Mesendoderm (in vitro differentiated cells): Measurements from ENCODE around the gene MIOX.

Experiments used
- DNase-seq: peaks from one replicate; pipeline ENCODE4 v3.0.0; 2013
- H2AK5ac ChIP-seq: 2 replicates; pipeline ENCODE4 v1.6.1; 2013; ENCODE audit warnings: low read length, inconsistent platforms
- H2BK120ac ChIP-seq: 2 replicates; pipeline ENCODE4 v1.6.1; 2013; ENCODE audit warnings: low read depth, mild to moderate bottlenecking, low read length, moderate library complexity, mixed read lengths
- H2BK15ac ChIP-seq: replicated peaks from 2 replicates; pipeline ENCODE4 v1.6.1; 2013; ENCODE audit warnings: low read depth, mild to moderate bottlenecking, moderate library complexity
- H2BK5ac ChIP-seq: 2 replicates; pipeline ENCODE4 v1.6.1; 2013; ENCODE audit warnings: low read length, inconsistent platforms
- H3K18ac ChIP-seq: 2 replicates; pipeline ENCODE4 v1.6.1; 2013; ENCODE audit warnings: mild to moderate bottlenecking, low read length, mixed read lengths
- H3K23ac ChIP-seq: one replicate; pipeline ENCODE4 v1.6.1; 2013; ENCODE audit warnings: low read length
- H3K27ac ChIP-seq: 2 replicates; pipeline ENCODE4 v1.5.1; 2013; ENCODE audit warnings: low read depth, mild to moderate bottlenecking, inconsistent platforms, low read length, moderate library complexity
- H3K27me3 ChIP-seq: 2 replicates; pipeline ENCODE4 v1.6.1; 2013; ENCODE audit warnings: low read length, control low read depth, mild to moderate bottlenecking, inconsistent platforms; ENCODE audit not compliant: insufficient read depth, poor library complexity
- H3K36me3 ChIP-seq: 2 replicates; pipeline ENCODE4 v1.6.1; 2013; ENCODE audit warnings: low read length, inconsistent platforms; ENCODE audit not compliant: control insufficient read depth, insufficient read depth
- H3K4ac ChIP-seq: one replicate; pipeline ENCODE4 v1.6.1; 2013; ENCODE audit warnings: low read depth, mild to moderate bottlenecking, low read length, moderate library complexity
- H3K4me1 ChIP-seq: 2 replicates; pipeline ENCODE4 v1.6.1; 2013; ENCODE audit warnings: low read depth, low read length, inconsistent platforms; ENCODE audit not compliant: control insufficient read depth
- H3K4me2 ChIP-seq: 2 replicates; pipeline ENCODE4 v1.6.1; 2013; ENCODE audit warnings: low read length
- H3K4me3 ChIP-seq: 2 replicates; pipeline ENCODE4 v1.5.1; 2013; ENCODE audit warnings: mild to moderate bottlenecking, low read length
- H3K56ac ChIP-seq: one replicate; pipeline ENCODE4 v1.6.1; 2013; ENCODE audit warnings: low read length
- H3K79me1 ChIP-seq: 2 replicates; pipeline ENCODE4 v1.6.1; 2013; ENCODE audit warnings: low read length, inconsistent platforms
- H3K79me2 ChIP-seq: 2 replicates; pipeline ENCODE4 v1.6.1; 2013; ENCODE audit warnings: mild to moderate bottlenecking, low read length; ENCODE audit not compliant: control insufficient read depth, insufficient read depth
- H3K9ac ChIP-seq: 2 replicates; pipeline ENCODE4 v1.6.1; 2013; ENCODE audit warnings: low read length, inconsistent platforms
- H4K5ac ChIP-seq: one replicate; pipeline ENCODE4 v1.6.1; 2013; ENCODE audit warnings: low read length
- H4K8ac ChIP-seq: one replicate; pipeline ENCODE4 v1.6.1; 2013; ENCODE audit warnings: low read depth, mild to moderate bottlenecking, control low read depth, low read length, moderate library complexity
- WGBS: extraction: QIAGEN DNeasy Blood & Tissue Kit; methylation state at CpG from one replicate; pipeline ENCODE4 v1.1.7; 2013; ENCODE audit warnings: low lambda C conversion rate, missing lambda C conversion rate; ENCODE audit not compliant: insufficient coverage; ENCODE audit errors: extremely low coverage; 5-methylcytosine and 5-hydroxymethylcytosine counted together

Gene MIOX

GRCh38 chr22:50459496-50460140 is 27.0 kb upstream of the MIOX start:
- Histone ChIP-seq H3K18ac (no peak overlapping the region), H3K36me3 (peaks cover 14% of the 10 kb centered on the region), H2BK120ac (no peak overlapping the region), H3K79me2 (no peaks in the 10 kb centered on the region), H3K79me1 (no peaks in the 10 kb centered on the region), H2AK5ac (no peak overlapping the region), H3K23ac (no peak overlapping the region), H4K8ac (no peak overlapping the region), H2BK5ac (no peak overlapping the region), H3K56ac (no peak overlapping the region), H3K9ac (no peak overlapping the region), H3K4ac (no peak overlapping the region), H3K4me1 (no peaks in the 10 kb centered on the region), H3K4me2 (no peak overlapping the region), H3K4me3 (no peak overlapping the region), H3K27me3 (no peaks in the 10 kb centered on the region), H3K27ac (no peak overlapping the region), H4K5ac (no peak overlapping the region), H2BK15ac (no peak overlapping the region)
- no CpG with 5 or more reads among the region's 41 CpGs for WGBS
- DNase-seq: no peak

GRCh38 chr22:50460938-50461337 is 25.7 kb upstream of the MIOX start:
- no CpG with 5 or more reads among the region's 17 CpGs for WGBS
- H2BK15ac ChIP-seq: no peak overlapping the region
- DNase-seq: no peak
- no peaks in the 10 kb centered on the region for H3K27me3 ChIP-seq
- no peak overlapping the region for H2AK5ac ChIP-seq
- no peak overlapping the region for H4K5ac ChIP-seq
- H3K56ac ChIP-seq: no peak overlapping the region
- H3K4ac ChIP-seq: no peak overlapping the region
- no peaks in the 10 kb centered on the region for H3K79me1 ChIP-seq
- no peaks in the 10 kb centered on the region for H3K4me1 ChIP-seq
- no peaks in the 10 kb centered on the region for H3K79me2 ChIP-seq
- no peak overlapping the region for H3K4me2 ChIP-seq
- H3K18ac ChIP-seq: no peak overlapping the region
- no peak overlapping the region for H3K23ac ChIP-seq
- no peak overlapping the region for H3K4me3 ChIP-seq
- peaks cover 16% of the 10 kb centered on the region for H3K36me3 ChIP-seq
- no peak overlapping the region for H2BK5ac ChIP-seq
- no peak overlapping the region for H2BK120ac ChIP-seq
- no peak overlapping the region for H3K27ac ChIP-seq
- H4K8ac ChIP-seq: no peak overlapping the region
- no peak overlapping the region for H3K9ac ChIP-seq

DNA sequence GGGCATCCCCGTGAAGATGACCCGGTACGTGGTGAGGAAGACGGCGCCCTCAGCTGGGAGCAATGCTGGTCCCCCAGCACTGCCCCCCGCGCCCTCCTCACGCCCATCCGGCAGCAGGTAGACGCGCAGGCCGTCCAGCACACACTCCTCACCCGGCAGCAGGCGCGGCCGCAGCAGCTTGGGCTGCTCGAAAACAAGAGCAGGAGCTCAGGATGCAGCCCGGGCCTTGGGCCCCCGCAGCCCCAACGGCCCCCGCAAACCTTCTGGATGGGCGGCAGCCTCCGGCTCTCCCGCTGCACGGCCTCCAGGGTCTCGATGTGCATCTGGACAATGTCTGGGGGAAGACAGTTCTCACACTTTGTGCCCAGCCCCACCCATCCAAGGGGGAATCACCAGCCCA is 25.1 kb upstream of the MIOX start:
- no peak for DNase-seq
- peaks cover 17% of the 10 kb centered on the region for H3K36me3 ChIP-seq
- no CpG with 5 or more reads among the region's 26 CpGs for WGBS

DNA sequence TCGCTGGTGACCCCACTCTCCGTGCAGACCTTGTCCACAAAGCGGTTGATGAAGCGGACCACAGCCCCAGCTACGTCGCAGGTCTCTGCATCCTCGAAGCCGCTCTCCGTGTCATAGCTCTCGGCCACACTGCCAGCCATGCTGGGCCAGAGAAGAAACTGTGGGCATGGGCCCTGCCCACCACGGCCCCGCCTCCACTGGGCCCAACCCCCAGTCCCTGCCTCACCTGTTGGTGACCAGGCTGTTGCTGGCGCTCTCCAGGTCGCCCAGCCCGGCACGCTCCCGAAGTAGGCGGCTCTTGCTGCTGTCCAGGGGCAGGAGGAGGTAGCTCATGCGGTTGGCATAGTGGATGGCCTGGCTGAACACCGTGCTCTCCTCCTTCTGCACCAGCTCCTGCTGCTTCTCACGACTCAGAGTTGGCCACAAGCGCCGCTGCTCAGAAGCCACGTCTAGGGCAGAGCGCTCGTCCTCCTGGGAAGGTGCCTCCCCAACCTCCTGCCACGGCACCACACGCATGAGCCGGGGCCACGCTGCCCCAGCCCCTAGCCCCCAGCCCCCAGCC is 24.6 kb upstream of the MIOX start:
- H4K8ac ChIP-seq: no peak overlapping the region
- no peaks in the 10 kb centered on the region for H3K27me3 ChIP-seq
- no peak overlapping the region for H2BK5ac ChIP-seq
- peaks cover 17% of the 10 kb centered on the region for H3K36me3 ChIP-seq
- no peak overlapping the region for H4K5ac ChIP-seq
- no peak for DNase-seq
- H3K9ac ChIP-seq: no peak overlapping the region
- no CpG with 5 or more reads among the region's 30 CpGs for WGBS
- no peak overlapping the region for H2BK120ac ChIP-seq
- H3K4me2 ChIP-seq: no peak overlapping the region
- no peaks in the 10 kb centered on the region for H3K4me1 ChIP-seq
- H3K79me2 ChIP-seq: no peaks in the 10 kb centered on the region
- H2AK5ac ChIP-seq: no peak overlapping the region
- H3K18ac ChIP-seq: no peak overlapping the region
- H3K56ac ChIP-seq: no peak overlapping the region
- no peak overlapping the region for H3K27ac ChIP-seq
- no peak overlapping the region for H3K4ac ChIP-seq
- H3K23ac ChIP-seq: no peak overlapping the region
- H3K4me3 ChIP-seq: no peak overlapping the region
- no peak overlapping the region for H2BK15ac ChIP-seq
- no peaks in the 10 kb centered on the region for H3K79me1 ChIP-seq

More for the DNA sequence above, 25.1 kb upstream of the MIOX start:
- no peak overlapping the region for H3K56ac ChIP-seq
- no peaks in the 10 kb centered on the region for H3K4me1 ChIP-seq
- H3K79me1 ChIP-seq: no peaks in the 10 kb centered on the region
- H4K5ac ChIP-seq: no peak overlapping the region
- no peaks in the 10 kb centered on the region for H3K27me3 ChIP-seq
- no peak overlapping the region for H4K8ac ChIP-seq
- H2BK5ac ChIP-seq: no peak overlapping the region
- no peak overlapping the region for H3K23ac ChIP-seq
- no peak overlapping the region for H3K4me3 ChIP-seq
- H3K4ac ChIP-seq: no peak overlapping the region
- no peaks in the 10 kb centered on the region for H3K79me2 ChIP-seq
- H2AK5ac ChIP-seq: no peak overlapping the region
- H2BK15ac ChIP-seq: no peak overlapping the region
- no peak overlapping the region for H3K4me2 ChIP-seq
- H3K27ac ChIP-seq: no peak overlapping the region
- no peak overlapping the region for H3K18ac ChIP-seq
- no peak overlapping the region for H2BK120ac ChIP-seq
- H3K9ac ChIP-seq: no peak overlapping the region

DNA sequence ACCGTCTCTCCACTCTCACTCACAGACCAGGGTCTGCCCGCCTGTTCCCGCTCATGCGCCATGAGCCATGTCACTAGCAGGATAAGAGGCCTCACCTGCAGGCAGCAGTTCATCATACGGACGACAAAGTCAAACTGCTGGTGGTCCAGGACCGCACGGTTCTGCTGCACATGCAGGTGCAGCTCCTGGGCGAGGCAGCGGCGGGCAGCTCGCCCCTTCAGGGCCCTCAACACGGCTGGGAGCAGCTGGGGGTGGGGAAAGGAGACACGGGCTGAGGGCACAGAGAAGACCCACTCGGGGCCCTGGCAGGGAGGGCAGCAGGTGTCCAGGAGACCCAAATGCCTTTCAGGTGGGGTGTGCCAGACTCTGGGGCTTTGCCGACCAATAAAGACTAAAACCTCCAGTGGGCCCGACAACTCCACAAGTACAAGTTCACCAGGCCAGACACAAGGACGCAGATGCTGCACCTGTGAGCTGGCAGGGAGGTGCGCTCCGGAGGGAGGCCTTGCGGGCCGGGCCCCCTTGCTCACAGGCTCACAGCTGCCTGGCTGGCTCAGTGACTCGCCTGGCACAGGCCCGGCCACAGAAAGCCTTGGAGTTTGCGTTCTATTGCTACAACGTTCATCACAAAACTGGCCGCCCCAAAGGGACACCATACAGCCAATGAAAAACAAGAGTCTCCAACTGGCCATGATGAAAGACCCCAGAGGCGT is 23.3 kb upstream of the MIOX start:
- Histone ChIP-seq H3K9ac (no peak overlapping the region), H2BK120ac (no peak overlapping the region), H2BK15ac (no peak overlapping the region), H3K36me3 (peaks cover 18% of the 10 kb centered on the region), H3K27ac (no peak overlapping the region), H3K79me1 (no peaks in the 10 kb centered on the region), H3K4ac (no peak overlapping the region), H3K4me3 (no peak overlapping the region), H3K79me2 (peaks cover 5% of the 10 kb centered on the region), H3K23ac (no peak overlapping the region), H3K56ac (no peak overlapping the region), H2AK5ac (no peak overlapping the region), H4K5ac (no peak overlapping the region), H3K4me2 (no peak overlapping the region), H3K27me3 (no peaks in the 10 kb centered on the region), H4K8ac (no peak overlapping the region), H2BK5ac (no peak overlapping the region), H3K18ac (no peak overlapping the region), H3K4me1 (no peaks in the 10 kb centered on the region)
- no CpG with 5 or more reads among the region's 28 CpGs for WGBS
- no peak for DNase-seq
